HK-2 (cell line): ENCODE results near the gene BDNF.
"Not testable (repeated sequence)": the region's sequence is repeated elsewhere in the genome, so short reads cannot be mapped to it uniquely, and the experiment has no call there.

Experiments used
- DNase-seq: peaks from one replicate; pipeline ENCODE4 v3.0.0-alpha.2; 2018; ENCODE audit not compliant: unreplicated experiment

Gene BDNF

GRCh38 chr11:27700351-27701301 lies at the start of gene BDNF:
BDNF (minus strand) TSS chr11:27700455; CDS start chr11:27658564, 41,891 bp downstream.
- peak; percentile 63 for DNase-seq

- no peak for DNase-seq
These were observed 40.2 kb upstream of the BDNF start for GRCh38 chr11:27740362-27741013.

GRCh38 chr11:27735281-27735680 lies 35.0 kb upstream of the BDNF start:
- DNase-seq: no peak

GRCh38 chr11:27731803-27732202 lies 31.5 kb upstream of the BDNF start:
- DNase-seq: not testable (repeated sequence)

GRCh38 chr11:27726981-27727380 lies 26.7 kb upstream of the BDNF start:
- no peak for DNase-seq

GRCh38 chr11:27723687-27724086 lies 23.4 kb upstream of the BDNF start:
- DNase-seq: no peak

GRCh38 chr11:27722953-27723344 lies 22.7 kb upstream of the BDNF start:
- no peak for DNase-seq

- no peak for DNase-seq
These were observed 22.1 kb upstream of the BDNF start for GRCh38 chr11:27722117-27722952.

GRCh38 chr11:27721264-27722116 lies 21.2 kb upstream of the BDNF start:
- DNase-seq: no peak

GRCh38 chr11:27720277-27720830 lies 20.1 kb upstream of the BDNF start:
- peak; percentile 59 for DNase-seq

GRCh38 chr11:27719546-27719925 lies 19.3 kb upstream of the BDNF start:
- DNase-seq: no peak

GRCh38 chr11:27718863-27719545 lies 18.7 kb upstream of the BDNF start:
- peak; percentile 64 for DNase-seq

GRCh38 chr11:27718346-27718862 lies 18.1 kb upstream of the BDNF start:
- peak; percentile 83 for DNase-seq

- DNase-seq: no peak
These were observed 17.6 kb upstream of the BDNF start for GRCh38 chr11:27717801-27718229.

GRCh38 chr11:27717377-27717776 lies 17.1 kb upstream of the BDNF start:
- no peak for DNase-seq

GRCh38 chr11:27716835-27717234 lies 16.6 kb upstream of the BDNF start:
- DNase-seq: no peak

- DNase-seq: no peak
These were observed 16.0 kb upstream of the BDNF start for GRCh38 chr11:27716216-27716615.

- no peak for DNase-seq
These were observed 11.5 kb upstream of the BDNF start for GRCh38 chr11:27711725-27712124.

- no peak for DNase-seq
These were observed 10.3 kb upstream of the BDNF start for GRCh38 chr11:27710536-27710935.

- DNase-seq: no peak
These were observed 7.4 kb upstream of the BDNF start for GRCh38 chr11:27707676-27708075.
